Measurements from ENCODE around the gene HSPA1A. TPM values are rescaled to one million over a fixed set of nuclear protein-coding genes. Genes with fewer than 3 reads are reported as not detected.

Gene HSPA1A
- total RNA-seq, 1 experiment from 2014 or later: 169 TPM

- ATAC-seq (no peak), DNase-seq (ENCODE audit: low read depth, low spot score) (no peak)
- no peak overlapping the region for H3K4me3 ChIP-seq (ENCODE audit: low read depth in 2 of 2, low read length in 2 of 2)
- intact Hi-C loops (cut with micrococcal nuclease; ENCODE audit: unreplicated experiment): no loop called here
- peaks cover under 1% of the 10 kb centered on the region; the same call in 1 of the 2 replicates for H3K36me3 ChIP-seq (ENCODE audit: control insufficient read depth, insufficient read depth, low read length)
- no peaks in the 10 kb centered on the region for H3K27me3 ChIP-seq (ENCODE audit: control insufficient read depth, insufficient read depth, low read length)
- BruUV-seq (replicated peaks): no TSS peak
- ChIA-PET CTCF (no interaction called here), POLR2A (no interaction called here)
- peak overlapping the region; percentile 25; the same call in 1 of the 2 replicates for H3K27ac ChIP-seq (ENCODE audit: low read length)
- peaks cover 12% of the 10 kb centered on the region for H3K4me1 ChIP-seq (ENCODE audit: control insufficient read depth, insufficient read depth, low read length)
- no peaks in the 10 kb centered on the region for H3K9me3 ChIP-seq (ENCODE audit: control insufficient read depth, insufficient read depth, low read depth, low read length)
- TF ChIP-seq SIN3A (IDR thresholded peaks at IDR 0.05; ENCODE audit: borderline replicate concordance, insufficient read depth, low read depth, low read length): no peak
- TF ChIP-seq POLR2AphosphoS5 (IDR thresholded peaks at IDR 0.05; ENCODE audit: low read depth, low read length): no peak
- TF ChIP-seq TCF7L2 (IDR thresholded peaks at IDR 0.05; ENCODE audit: low read depth, low read length): no peak
- TF ChIP-seq, protein P1, sequence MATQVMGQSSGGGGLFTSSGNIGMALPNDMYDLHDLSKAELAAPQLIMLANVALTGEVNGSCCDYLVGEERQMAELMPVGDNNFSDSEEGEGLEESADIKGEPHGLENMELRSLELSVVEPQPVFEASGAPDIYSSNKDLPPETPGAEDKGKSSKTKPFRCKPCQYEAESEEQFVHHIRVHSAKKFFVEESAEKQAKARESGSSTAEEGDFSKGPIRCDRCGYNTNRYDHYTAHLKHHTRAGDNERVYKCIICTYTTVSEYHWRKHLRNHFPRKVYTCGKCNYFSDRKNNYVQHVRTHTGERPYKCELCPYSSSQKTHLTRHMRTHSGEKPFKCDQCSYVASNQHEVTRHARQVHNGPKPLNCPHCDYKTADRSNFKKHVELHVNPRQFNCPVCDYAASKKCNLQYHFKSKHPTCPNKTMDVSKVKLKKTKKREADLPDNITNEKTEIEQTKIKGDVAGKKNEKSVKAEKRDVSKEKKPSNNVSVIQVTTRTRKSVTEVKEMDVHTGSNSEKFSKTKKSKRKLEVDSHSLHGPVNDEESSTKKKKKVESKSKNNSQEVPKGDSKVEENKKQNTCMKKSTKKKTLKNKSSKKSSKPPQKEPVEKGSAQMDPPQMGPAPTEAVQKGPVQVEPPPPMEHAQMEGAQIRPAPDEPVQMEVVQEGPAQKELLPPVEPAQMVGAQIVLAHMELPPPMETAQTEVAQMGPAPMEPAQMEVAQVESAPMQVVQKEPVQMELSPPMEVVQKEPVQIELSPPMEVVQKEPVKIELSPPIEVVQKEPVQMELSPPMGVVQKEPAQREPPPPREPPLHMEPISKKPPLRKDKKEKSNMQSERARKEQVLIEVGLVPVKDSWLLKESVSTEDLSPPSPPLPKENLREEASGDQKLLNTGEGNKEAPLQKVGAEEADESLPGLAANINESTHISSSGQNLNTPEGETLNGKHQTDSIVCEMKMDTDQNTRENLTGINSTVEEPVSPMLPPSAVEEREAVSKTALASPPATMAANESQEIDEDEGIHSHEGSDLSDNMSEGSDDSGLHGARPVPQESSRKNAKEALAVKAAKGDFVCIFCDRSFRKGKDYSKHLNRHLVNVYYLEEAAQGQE (IDR thresholded peaks at IDR 0.05; ENCODE audit: insufficient read depth in 1 of 2, low read depth in 2 of 2, low read length in 1 of 2): no peak
- in situ Hi-C loops (cut with HindIII; ENCODE audit: low pct_unique_long_range_greater_than_20kb, low sequenced_read_pairs): no loop called here
Observed at GRCh38 chr6:31844507-31844906, 29.2 kb downstream of the HSPA1A start.

DNA sequence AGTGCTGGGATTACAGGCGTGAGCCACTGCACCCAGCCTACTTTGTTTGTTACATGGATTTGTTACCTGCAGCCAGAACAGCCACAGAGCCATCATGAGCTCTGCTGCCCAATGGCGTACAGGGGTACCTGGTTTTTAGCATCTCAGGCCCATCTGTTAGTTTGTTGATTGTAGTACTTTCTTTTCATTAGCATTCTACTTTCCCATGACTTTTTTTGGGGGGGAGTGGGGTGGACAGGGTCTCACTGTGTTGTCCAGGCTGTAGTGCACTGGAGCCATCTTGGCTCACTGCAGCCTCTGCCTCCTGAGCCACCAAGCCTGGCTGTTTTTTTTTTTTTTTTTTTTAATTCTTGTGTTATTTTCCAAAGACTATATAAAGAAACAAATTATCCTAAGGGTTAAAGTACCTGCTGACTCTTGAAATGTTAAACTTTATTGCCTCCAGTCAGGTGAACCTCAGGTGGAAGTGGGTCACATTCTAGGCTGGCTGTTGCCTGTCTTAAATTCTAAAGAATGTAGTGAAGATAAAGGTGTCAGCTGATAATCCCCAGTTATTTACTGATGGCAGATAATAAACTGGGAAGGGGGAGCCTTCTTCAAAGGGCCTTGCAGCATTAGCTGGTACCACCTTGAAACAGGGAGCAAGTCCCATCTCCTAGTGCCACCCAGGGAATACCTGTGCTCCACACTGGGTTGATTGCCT lies 32.1 kb downstream of the HSPA1A start:
- Histone ChIP-seq H3K9me3 (ENCODE audit: control insufficient read depth, insufficient read depth, low read depth, low read length) (no peaks in the 10 kb centered on the region), H3K36me3 (ENCODE audit: control insufficient read depth, insufficient read depth, low read length) (no peaks in the 10 kb centered on the region), H3K27me3 (ENCODE audit: control insufficient read depth, insufficient read depth, low read length) (no peaks in the 10 kb centered on the region), H3K27ac (ENCODE audit: low read length) (no peak overlapping the region), H3K4me3 (ENCODE audit: low read depth in 2 of 2, low read length in 2 of 2) (no peak overlapping the region), H3K4me1 (ENCODE audit: control insufficient read depth, insufficient read depth, low read length) (peaks cover 8% of the 10 kb centered on the region; the same call in 1 of the 2 replicates)
- no TSS peak for BruUV-seq (replicated peaks)
- POLR2A ChIA-PET: interaction anchor here (0.7 kb wide), 1 partner anchor 33 kb away, joined by 7 read pairs; no protein-coding TSS in a partner anchor
- in situ Hi-C loops (cut with HindIII; ENCODE audit: low pct_unique_long_range_greater_than_20kb, low sequenced_read_pairs) (no loop called here), intact Hi-C loops (cut with micrococcal nuclease; ENCODE audit: unreplicated experiment) (no loop called here)
- ATAC-seq (no peak), DNase-seq (ENCODE audit: low read depth, low spot score) (no peak)
- TF ChIP-seq, protein P1 (IDR thresholded peaks at IDR 0.05; ENCODE audit: insufficient read depth in 1 of 2, low read depth in 2 of 2, low read length in 1 of 2): no peak
- TF ChIP-seq TCF7L2 (IDR thresholded peaks at IDR 0.05; ENCODE audit: low read depth, low read length) (no peak), POLR2AphosphoS5 (IDR thresholded peaks at IDR 0.05; ENCODE audit: low read depth, low read length) (no peak), CTCF (IDR thresholded peaks at IDR 0.05) (no peak), SIN3A (IDR thresholded peaks at IDR 0.05; ENCODE audit: borderline replicate concordance, insufficient read depth, low read depth, low read length) (no peak)
- CTCF ChIA-PET: no interaction called here
